Stimulated activated memory B cell treated with anti-CD40 and anti-IgM and Interleukin-4, amounts not matched to agents 10 μg/mL and 1 μg/mL and 100 μg/mL, for 72 hours (primary cell): ENCODE data around the gene DGCR8.

Experiments
- ATAC-seq: fragments of 150-1000 bp; cut with Tn5 transposase; 2 replicates; pipeline ENCODE4 v1.10.0; 2021
- H3K27ac Mint-ChIP-seq: one replicate; pipeline ENCODE4 v1.8.0; 2022; ENCODE audit warnings: mild to moderate bottlenecking, mixed read lengths
- H3K27me3 Mint-ChIP-seq: one replicate; pipeline ENCODE4 v1.8.0; 2022; ENCODE audit warnings: mixed read lengths
- H3K36me3 Mint-ChIP-seq: one replicate; pipeline ENCODE4 v1.8.0; 2022; ENCODE audit warnings: mixed read lengths
- H3K4me1 Mint-ChIP-seq: one replicate; pipeline ENCODE4 v1.8.0; 2022; ENCODE audit warnings: mixed read lengths
- H3K4me3 Mint-ChIP-seq: one replicate; pipeline ENCODE4 v1.8.0; 2022; ENCODE audit warnings: mild to moderate bottlenecking, moderate library complexity, mixed read lengths
- H3K9me3 Mint-ChIP-seq: one replicate; pipeline ENCODE4 v1.8.0; 2022; ENCODE audit warnings: mixed read lengths

DGCR8 gene

DNA sequence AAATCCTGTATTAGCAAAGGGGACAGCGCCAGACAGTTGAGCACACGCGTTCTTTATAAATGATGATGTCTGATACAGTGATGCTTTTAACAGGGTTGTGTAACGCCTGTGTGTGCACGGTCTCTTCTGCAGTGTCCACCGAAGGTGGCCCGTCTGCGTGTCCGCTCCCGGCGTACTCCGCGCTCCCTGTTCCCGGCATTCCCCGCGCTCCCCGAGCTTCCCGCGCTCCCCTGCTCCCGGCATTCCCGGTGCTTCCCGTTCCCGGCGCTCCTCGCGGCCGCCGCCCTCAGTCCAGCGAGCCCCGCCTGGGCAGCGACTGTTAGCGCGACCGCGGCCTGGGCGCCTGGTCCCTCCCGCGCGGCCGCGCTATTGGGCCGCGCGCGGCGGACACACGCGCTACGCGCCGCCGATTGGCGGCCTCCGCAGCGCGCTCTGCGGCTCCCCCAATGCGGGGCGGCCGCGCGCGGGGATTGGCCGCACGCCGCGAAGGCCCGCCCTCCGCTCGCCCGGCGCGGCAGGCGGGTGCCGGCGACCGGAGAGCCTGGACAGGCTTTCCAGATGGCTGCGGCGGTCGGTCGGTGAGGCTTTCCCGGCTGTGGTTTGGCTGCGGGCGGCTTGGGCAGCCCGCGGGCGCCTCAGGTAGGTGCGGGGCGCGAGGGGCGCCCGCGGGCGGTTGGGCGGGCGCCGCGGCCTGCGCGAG, at the start of gene DGCR8:
Gene DGCR8, plus strand, starts transcription at position 497 of the 700 bp plus-strand sequence. CDS start 5,723 bp downstream, outside the sequence.
- peak within 1 kb of the TSS; percentile 84 for H3K4me3 Mint-ChIP-seq
- no peaks in the 10 kb centered on the region for H3K36me3 Mint-ChIP-seq
- H3K9me3 Mint-ChIP-seq = no peaks in the 10 kb centered on the region
- peaks cover 44% of the 10 kb centered on the region for H3K4me1 Mint-ChIP-seq
- H3K27ac Mint-ChIP-seq = peak within 1 kb of the TSS; percentile 65
- H3K27me3 Mint-ChIP-seq = no peaks in the 10 kb centered on the region
- ATAC-seq = peak; percentile 97

DNA sequence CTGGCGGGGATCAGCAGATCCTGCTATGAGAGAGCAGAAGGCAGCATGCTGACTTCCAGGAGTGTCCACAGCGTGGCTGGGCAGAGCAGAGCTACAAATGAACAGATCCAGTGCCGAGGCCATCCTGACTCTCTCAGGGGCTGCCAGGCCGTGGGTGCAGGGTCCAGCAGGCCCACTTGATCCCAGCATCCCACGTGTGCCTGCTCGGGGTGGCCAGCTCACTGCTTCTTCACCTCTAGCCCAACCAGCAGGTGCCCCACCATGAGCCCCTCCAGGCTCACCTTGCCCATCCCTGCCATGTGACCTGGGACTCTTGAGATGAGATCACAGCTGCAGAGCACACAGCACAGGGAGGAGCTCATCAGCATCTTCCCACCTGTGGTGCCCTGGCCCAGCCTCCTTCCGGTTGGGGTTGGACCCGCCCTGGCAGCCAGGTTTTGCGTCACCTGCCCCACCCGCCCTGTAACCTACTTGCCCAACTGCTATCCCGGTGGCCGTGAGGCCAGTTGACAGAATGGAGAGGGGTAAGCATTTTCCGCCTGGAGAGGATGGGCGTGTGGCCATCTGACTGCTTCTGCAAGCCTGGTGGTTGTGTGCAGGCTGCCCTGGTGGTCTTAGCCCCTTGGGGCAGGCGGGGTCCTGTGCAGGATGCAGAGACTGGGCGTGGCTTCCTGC, 48.2 kb upstream of the DGCR8 start:
- peaks cover 5% of the 10 kb centered on the region for H3K9me3 Mint-ChIP-seq
- peak overlapping the region; percentile 67 for H3K27ac Mint-ChIP-seq
- peak; percentile 76 for ATAC-seq
- no peaks in the 10 kb centered on the region for H3K27me3 Mint-ChIP-seq
- peak overlapping the region; percentile 2 for H3K4me3 Mint-ChIP-seq
- H3K36me3 Mint-ChIP-seq = peaks cover 19% of the 10 kb centered on the region
- H3K4me1 Mint-ChIP-seq = peaks cover 70% of the 10 kb centered on the region

DNA sequence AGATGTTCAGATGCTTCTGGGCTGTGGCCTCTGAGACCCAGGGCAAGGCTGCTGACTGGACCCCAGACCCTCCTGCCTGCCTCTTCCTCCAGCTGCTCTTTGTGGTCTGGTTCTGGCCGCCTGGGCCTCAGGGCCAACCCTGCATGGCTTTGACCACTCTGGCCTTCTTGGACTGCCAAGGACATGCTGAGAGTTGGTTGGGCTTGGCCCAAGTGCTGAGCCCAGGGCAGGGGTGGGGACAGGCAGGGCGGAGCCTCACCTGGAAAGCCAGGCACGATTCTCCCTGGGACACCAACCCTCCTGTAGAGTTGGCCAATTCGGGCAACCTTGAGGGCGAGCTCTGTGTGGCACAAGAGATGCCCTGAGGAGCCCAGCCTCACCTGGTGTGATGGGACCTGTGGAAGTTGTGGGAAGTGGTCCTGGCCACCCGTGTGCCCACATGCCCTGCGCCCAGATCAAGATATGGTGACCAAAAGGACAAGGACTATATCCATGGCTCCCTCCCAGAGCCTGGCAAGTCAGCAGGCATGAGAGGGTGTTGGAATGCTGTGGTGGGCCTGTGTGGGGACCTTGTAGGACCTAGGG, 47.5 kb upstream of the DGCR8 start:
- Mint-ChIP-seq H3K27ac (peak overlapping the region; percentile 67), H3K27me3 (no peaks in the 10 kb centered on the region), H3K4me1 (peaks cover 71% of the 10 kb centered on the region), H3K36me3 (peaks cover 21% of the 10 kb centered on the region), H3K9me3 (peaks cover 5% of the 10 kb centered on the region), H3K4me3 (no peak overlapping the region)
- ATAC-seq = no peak

DNA sequence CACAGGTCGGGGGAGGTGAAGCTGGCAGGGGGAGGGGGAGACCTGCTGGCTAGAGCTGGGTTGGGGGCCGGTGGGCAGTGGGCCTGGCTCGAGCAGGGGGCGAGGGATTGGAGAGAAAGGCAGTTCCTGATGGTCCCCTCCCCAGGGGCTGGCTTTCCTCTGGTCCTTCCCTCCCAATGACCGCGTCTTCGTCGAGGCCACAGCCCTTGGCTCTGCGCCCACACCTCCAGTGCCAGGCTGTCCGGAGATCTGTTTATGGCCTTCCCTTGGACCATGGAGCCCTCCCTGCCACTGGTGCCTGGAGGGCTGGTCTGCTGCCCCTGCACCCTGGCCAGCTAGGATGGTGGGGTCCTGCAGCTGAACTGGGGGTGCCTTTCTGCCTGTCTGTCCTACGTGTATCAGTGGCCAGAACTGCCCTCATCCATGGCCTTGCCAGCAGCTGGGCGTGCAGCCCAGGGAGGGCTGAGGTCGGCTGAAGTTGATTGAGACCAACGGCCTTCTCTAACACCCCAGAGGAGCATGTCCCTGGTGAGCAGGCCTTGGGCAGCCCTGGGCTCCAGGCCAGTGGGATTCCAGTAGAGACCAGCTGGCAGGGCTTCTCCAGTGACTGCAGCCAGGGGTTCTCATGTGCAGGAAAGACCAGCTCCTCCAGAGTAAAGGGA, 46.9 kb upstream of the DGCR8 start:
- Mint-ChIP-seq H3K9me3 (peaks cover 5% of the 10 kb centered on the region), H3K27ac (peak overlapping the region; percentile 62), H3K27me3 (no peaks in the 10 kb centered on the region), H3K4me1 (peaks cover 78% of the 10 kb centered on the region), H3K36me3 (peaks cover 27% of the 10 kb centered on the region), H3K4me3 (no peak overlapping the region)
- ATAC-seq = no peak

DNA sequence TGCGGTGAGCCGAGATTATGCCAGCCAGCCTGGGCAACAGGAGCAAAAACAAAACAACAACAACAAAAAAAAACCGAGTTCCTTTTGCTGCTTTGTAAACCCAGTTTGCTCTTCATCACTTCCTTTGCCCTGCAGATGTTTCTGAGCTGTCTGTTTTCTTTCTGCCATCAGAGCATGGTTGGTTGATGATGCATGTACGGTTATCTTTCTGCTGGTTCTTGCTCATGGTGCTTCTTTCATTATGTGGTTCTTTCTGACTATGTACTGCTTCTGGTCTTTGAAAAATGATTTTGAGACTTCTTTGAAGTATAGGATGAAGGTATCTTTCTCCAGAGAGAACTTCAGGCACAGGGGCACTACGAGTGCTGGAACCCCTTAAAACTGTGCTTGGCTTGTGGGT, 45.9 kb upstream of the DGCR8 start:
- H3K27me3 Mint-ChIP-seq = no peaks in the 10 kb centered on the region
- H3K36me3 Mint-ChIP-seq = peaks cover 27% of the 10 kb centered on the region
- H3K9me3 Mint-ChIP-seq = peaks cover 5% of the 10 kb centered on the region
- H3K4me3 Mint-ChIP-seq = no peak overlapping the region
- no peak for ATAC-seq
- peaks cover 76% of the 10 kb centered on the region for H3K4me1 Mint-ChIP-seq
- H3K27ac Mint-ChIP-seq = peak overlapping the region; percentile 62

DNA sequence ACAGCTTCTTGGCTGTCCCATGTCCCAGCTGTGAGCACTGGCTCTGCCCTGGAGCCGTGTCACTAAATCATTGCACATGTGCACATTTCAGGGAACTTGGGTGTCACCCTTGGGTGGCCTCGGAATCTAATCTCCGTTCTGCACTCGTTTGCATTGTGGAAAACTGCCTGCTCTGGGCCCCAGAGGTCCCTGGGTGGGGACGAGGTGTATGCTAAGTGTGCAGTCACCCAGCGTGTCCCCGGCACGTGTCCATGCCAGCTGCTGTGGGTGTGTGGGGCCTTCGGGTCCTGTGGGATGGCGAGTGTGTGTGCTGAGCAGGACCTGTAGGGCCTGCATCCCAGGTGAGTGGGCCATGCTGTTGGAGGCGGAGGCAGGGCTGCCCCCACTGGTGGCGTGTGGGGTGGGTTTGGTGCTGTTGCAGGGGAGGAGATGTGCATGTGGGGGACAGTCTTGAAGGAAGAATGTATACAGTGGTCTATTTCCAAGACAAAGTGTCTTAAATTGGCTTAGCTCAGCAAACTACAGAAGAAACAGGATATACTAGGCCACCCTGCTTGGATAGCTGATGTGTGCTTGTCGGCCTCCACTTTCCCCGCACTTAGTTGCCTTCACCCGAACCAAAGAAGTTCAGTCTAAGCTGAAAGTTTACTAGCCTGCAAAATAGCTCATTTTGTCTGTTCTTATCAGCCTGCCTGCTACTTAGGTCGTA, 44.5 kb upstream of the DGCR8 start:
- peak overlapping the region; percentile 62 for H3K27ac Mint-ChIP-seq
- H3K9me3 Mint-ChIP-seq = peaks cover 5% of the 10 kb centered on the region
- no peaks in the 10 kb centered on the region for H3K27me3 Mint-ChIP-seq
- no peak overlapping the region for H3K4me3 Mint-ChIP-seq
- peaks cover 27% of the 10 kb centered on the region for H3K36me3 Mint-ChIP-seq
- ATAC-seq = no peak
- peaks cover 67% of the 10 kb centered on the region for H3K4me1 Mint-ChIP-seq

DNA sequence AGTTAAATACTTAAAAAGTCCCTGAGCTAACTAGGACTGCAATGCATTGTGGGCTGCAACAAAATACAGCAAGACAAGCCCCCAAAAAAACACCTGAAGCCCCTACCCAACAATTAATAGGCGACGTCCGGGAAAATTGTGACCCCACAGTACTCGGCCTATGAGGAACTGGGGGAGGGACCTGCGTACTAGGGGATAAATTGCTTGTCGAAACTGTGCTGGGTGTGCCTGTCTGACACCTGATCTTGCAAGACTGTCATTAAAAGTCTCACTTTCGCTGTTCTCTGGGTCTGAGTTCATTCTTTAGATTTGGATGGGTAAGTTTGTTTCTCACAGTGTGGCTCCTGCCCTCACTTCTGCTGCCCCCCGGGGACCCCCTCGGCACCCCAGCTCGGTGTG, 44.0 kb upstream of the DGCR8 start:
- Mint-ChIP-seq H3K27ac (peak overlapping the region; percentile 62), H3K36me3 (peaks cover 27% of the 10 kb centered on the region), H3K4me3 (no peak overlapping the region), H3K27me3 (no peaks in the 10 kb centered on the region), H3K4me1 (peaks cover 66% of the 10 kb centered on the region), H3K9me3 (peaks cover 5% of the 10 kb centered on the region)
- no peak for ATAC-seq

DNA sequence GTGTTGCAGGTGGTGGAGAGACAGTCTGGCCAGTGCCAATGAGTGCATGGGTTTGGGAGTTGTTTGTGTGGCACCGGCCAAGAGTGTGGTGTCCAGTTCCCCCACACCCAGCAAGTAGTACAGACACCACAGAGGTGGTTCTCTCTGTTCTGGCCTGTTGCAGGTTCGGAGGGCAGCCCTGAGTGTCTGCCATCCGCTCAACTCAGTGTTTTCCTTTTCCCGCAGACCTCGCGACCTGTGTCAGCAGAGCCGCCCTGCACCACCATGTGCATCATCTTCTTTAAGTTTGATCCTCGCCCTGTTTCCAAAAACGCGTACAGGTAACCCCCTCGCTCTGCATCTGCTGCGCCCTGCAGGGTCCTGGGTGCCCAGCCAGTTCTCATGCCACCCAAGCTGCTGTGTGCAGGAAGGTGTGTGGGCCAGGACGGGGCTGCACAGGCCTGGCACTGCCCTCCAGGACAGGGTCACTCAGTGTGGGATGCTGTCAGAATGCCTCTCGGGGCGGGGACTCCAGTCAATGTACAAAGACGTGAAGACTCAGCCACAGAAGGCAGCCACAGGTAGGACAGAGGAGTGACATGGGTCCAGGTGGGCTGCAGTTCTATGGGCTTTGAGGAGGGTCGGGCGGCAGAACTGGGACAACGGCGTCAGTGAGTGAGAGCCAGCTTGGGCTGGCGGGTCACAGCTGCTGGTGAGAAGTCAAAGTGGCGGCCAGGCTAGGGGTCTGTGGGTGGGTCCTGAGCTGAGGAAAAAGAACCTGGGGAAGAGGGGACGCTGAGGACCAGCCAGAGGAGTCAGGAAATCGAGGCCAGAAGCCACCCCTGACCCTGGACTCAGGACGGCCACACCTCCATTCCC, 43.3 kb upstream of the DGCR8 start:
- Mint-ChIP-seq H3K27ac (peak overlapping the region; percentile 80), H3K4me1 (peaks cover 59% of the 10 kb centered on the region), H3K4me3 (peak overlapping the region; percentile 28), H3K9me3 (peaks cover 5% of the 10 kb centered on the region), H3K27me3 (no peaks in the 10 kb centered on the region), H3K36me3 (peaks cover 27% of the 10 kb centered on the region)
- no peak for ATAC-seq

DNA sequence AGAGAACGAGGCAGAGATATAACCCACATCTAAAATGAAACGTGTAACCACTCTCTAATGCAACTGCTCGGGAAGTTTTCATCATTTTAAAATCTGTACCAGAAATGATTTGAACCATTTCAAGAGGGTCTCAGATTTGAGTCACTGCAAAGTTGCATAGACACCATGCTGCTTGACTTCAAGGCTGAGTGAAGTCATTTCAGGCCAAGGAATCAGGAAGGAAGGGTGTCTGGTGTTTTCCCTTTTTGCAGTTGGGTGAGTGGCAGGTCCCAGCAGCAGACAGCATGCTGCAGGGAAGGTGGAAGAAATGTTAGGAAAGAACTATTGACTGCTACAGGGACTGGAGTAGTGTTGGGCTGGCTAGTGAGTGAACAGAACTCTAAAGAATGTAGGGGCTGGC, 42.6 kb upstream of the DGCR8 start:
- peak overlapping the region; percentile 80 for H3K27ac Mint-ChIP-seq
- H3K4me1 Mint-ChIP-seq = peaks cover 52% of the 10 kb centered on the region
- no peaks in the 10 kb centered on the region for H3K27me3 Mint-ChIP-seq
- H3K9me3 Mint-ChIP-seq = peaks cover 5% of the 10 kb centered on the region
- H3K4me3 Mint-ChIP-seq = peak overlapping the region; percentile 11
- ATAC-seq = peak; percentile 82
- peaks cover 27% of the 10 kb centered on the region for H3K36me3 Mint-ChIP-seq

DNA sequence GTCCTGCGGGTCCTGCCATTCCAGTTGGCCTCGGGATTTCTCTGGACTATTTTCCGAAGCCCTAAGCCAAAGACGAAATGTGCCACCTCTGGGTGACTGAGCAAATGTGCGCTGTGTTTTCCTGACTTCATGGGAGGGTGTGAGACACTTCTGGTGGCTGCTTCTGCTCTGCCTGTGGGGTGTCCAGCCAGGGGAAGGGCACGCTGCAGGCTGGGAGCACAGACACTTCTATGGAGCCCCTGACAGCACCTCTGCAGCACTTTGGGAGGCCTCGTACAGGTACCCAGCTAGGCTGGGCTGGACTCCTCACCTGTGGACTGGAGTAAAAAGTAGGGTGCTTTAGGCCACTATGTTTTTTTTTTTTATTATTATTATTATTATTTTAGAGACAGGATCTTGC, 41.5 kb upstream of the DGCR8 start:
- H3K4me1 Mint-ChIP-seq = peaks cover 49% of the 10 kb centered on the region
- peaks cover 5% of the 10 kb centered on the region for H3K9me3 Mint-ChIP-seq
- peak overlapping the region; percentile 80 for H3K27ac Mint-ChIP-seq
- H3K4me3 Mint-ChIP-seq = no peak overlapping the region
- no peaks in the 10 kb centered on the region for H3K27me3 Mint-ChIP-seq
- ATAC-seq = no peak
- peaks cover 35% of the 10 kb centered on the region for H3K36me3 Mint-ChIP-seq

DNA sequence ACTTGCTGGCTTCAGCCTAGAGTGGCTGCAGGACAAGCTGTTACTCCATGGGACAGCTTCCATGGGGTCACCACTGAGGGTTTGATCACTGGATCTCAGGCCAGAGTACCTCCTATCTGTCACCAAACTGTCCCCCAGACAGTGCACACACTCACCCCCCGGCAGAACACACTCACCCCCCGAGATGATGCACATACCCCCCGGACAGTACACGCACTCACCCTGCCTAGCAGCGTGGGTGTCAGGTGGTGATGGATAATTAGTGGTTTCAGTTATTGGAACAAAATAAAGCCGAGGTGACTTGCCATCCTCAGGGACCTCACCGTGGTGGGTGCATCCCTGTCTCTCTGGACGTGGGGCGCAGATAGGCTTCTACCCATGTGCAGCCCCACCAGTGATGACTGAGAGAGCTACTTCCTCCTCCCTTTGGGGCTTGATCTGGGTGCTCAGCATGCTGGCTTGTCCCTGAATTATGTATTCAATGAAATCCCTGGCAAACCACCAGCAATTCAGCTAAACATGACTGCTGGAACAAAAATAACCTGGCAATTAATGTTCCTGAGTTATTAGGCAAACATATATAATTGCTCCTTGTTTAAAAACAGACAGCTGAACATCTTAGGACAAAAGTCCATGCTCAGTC, 40.2 kb upstream of the DGCR8 start:
- Mint-ChIP-seq H3K4me3 (no peak overlapping the region), H3K9me3 (peaks cover 5% of the 10 kb centered on the region), H3K36me3 (peaks cover 40% of the 10 kb centered on the region), H3K27me3 (no peaks in the 10 kb centered on the region), H3K4me1 (peaks cover 36% of the 10 kb centered on the region), H3K27ac (no peak overlapping the region)
- no peak for ATAC-seq

DNA sequence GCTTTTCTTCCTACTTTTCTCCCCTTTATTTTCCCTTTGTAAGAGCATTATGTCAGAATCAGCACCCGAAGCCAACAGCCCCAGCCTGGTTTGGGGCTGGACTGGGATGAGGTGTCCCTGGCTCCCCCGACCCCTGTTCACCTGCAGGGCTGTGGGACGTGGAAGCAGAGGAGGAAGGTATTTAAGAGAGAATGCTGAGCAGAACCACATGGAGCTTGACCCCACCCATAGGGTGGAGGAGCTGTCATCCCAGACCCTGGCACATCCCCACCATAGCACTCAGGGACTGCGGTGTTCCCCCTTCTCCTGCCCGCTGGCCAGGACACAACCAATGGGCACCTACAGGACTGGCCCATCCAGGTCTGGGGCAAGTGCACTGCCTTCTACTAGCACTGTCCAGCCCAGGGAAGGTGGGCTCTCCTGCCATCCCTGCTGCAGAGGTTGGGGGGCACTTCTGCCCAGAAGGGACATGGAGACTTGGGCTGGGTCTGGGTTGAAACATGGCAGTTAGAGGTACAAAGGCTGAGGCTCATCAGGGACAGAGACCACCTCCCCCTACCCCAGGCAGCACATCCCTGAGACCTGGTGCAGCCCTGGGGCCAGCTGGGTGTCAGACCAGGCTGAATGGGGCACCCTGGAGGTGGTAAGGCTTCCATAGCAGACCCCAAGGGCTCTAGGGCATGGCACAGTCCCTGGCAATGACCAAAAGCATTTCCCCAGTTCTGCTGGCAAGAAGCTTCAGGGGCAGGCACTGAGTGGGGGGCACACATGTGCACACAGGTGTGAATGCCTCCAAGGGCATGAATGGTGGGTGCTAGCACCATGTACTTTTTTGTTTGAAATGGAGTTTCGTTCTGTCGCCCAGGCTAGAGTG, 39.5 kb upstream of the DGCR8 start:
- peaks cover 29% of the 10 kb centered on the region for H3K4me1 Mint-ChIP-seq
- H3K36me3 Mint-ChIP-seq = peaks cover 36% of the 10 kb centered on the region
- H3K9me3 Mint-ChIP-seq = no peaks in the 10 kb centered on the region
- no peak overlapping the region for H3K4me3 Mint-ChIP-seq
- no peak for ATAC-seq
- H3K27me3 Mint-ChIP-seq = no peaks in the 10 kb centered on the region
- no peak overlapping the region for H3K27ac Mint-ChIP-seq
